ENCODE results near the gene RPS27L. TPM values are rescaled to one million over a fixed set of nuclear protein-coding genes. Genes with fewer than 3 reads are reported as not detected.

Gene RPS27L
- total RNA-seq, 1 experiment from 2014 or later, result 154 TPM

DNA sequence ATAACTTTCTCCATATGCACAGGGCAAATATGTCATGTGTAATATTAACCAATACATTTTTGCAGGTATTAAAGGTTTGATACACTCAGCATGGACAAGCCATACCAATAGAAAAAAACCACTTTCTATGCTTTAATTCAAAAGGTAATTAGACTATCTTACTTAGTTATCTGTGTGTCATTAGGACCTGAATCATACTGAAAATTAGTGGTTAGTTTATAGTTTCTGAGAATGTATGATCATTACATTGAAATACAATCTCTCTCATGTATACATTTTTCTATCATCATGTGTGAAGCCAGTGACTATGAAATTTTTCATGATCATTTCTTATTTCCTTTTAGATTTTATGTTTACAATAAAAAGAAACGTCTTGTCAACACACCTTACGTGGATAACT lies 16.3 kb downstream of the RPS27L start:
- TF ChIP-seq, protein P1, sequence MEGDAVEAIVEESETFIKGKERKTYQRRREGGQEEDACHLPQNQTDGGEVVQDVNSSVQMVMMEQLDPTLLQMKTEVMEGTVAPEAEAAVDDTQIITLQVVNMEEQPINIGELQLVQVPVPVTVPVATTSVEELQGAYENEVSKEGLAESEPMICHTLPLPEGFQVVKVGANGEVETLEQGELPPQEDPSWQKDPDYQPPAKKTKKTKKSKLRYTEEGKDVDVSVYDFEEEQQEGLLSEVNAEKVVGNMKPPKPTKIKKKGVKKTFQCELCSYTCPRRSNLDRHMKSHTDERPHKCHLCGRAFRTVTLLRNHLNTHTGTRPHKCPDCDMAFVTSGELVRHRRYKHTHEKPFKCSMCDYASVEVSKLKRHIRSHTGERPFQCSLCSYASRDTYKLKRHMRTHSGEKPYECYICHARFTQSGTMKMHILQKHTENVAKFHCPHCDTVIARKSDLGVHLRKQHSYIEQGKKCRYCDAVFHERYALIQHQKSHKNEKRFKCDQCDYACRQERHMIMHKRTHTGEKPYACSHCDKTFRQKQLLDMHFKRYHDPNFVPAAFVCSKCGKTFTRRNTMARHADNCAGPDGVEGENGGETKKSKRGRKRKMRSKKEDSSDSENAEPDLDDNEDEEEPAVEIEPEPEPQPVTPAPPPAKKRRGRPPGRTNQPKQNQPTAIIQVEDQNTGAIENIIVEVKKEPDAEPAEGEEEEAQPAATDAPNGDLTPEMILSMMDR (IDR thresholded peaks at IDR 0.05; ENCODE audit: unreplicated experiment), result no peak
- intact Hi-C loops (cut with micrococcal nuclease), result no loop called here
- CTCF ChIA-PET, result no interaction called here
- Mint-ChIP-seq H3K9me3 (ENCODE audit: unreplicated experiment) (no peaks in the 10 kb centered on the region), H3K4me1 (ENCODE audit: insufficient read depth, unreplicated experiment) (peaks cover 9% of the 10 kb centered on the region), H3K36me3 (ENCODE audit: insufficient read depth, unreplicated experiment) (peaks cover 19% of the 10 kb centered on the region), H3K4me3 (ENCODE audit: unreplicated experiment) (no peak overlapping the region), H3K27me3 (ENCODE audit: insufficient read depth, unreplicated experiment) (no peaks in the 10 kb centered on the region), H3K27ac (ENCODE audit: low read depth, unreplicated experiment) (no peak overlapping the region)
- no TSS peak for BruUV-seq (replicated peaks)
- no peak for DNase-seq (ENCODE audit: unreplicated experiment)
- POLR2A ChIA-PET, result no interaction called here

DNA sequence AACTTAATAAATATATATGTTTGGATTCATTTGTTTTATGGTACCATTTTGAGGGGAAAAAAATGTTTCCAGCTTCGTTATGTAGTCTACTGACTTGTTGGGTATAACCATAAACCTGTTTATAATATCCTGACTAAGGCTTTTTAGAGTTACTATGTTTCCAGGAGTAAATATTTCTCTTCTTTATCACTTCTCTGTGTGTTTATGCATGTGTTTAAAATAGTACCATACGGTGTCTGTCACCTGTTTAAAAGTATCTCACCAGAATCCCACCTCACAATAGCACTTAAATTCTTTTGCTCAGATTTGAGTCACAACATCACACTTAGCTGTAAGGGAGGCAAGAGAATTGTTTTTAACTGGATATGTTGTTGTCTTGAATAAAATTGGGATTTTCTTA lies 20.5 kb downstream of the RPS27L start:
- peaks cover 8% of the 10 kb centered on the region for H3K36me3 Mint-ChIP-seq (ENCODE audit: insufficient read depth, unreplicated experiment)
- intact Hi-C loops (cut with micrococcal nuclease), result no loop called here
- H3K9me3 Mint-ChIP-seq (ENCODE audit: unreplicated experiment), result no peaks in the 10 kb centered on the region
- TF ChIP-seq, protein P1 (IDR thresholded peaks at IDR 0.05; ENCODE audit: unreplicated experiment), result no peak
- ChIA-PET POLR2A (interaction anchor here (0.8 to 7.3 kb wide), 11 partner anchors 13 to 347 kb away, joined by 3 to 100 read pairs (median 6); partner anchors contain the start of genes APH1B, LACTB and RPS27L), CTCF (interaction anchor here (0.6 to 1.0 kb wide), 2 partner anchors 14 to 45 kb away, joined by 3 read pairs; no protein-coding TSS in a partner anchor)
- no peak overlapping the region for H3K4me3 Mint-ChIP-seq (ENCODE audit: unreplicated experiment)
- no peak for DNase-seq (ENCODE audit: unreplicated experiment)
- peaks cover 20% of the 10 kb centered on the region for H3K4me1 Mint-ChIP-seq (ENCODE audit: insufficient read depth, unreplicated experiment)
- BruUV-seq (replicated peaks), result no TSS peak
- no peaks in the 10 kb centered on the region for H3K27me3 Mint-ChIP-seq (ENCODE audit: insufficient read depth, unreplicated experiment)
- H3K27ac Mint-ChIP-seq (ENCODE audit: low read depth, unreplicated experiment), result peak overlapping the region; percentile 91

DNA sequence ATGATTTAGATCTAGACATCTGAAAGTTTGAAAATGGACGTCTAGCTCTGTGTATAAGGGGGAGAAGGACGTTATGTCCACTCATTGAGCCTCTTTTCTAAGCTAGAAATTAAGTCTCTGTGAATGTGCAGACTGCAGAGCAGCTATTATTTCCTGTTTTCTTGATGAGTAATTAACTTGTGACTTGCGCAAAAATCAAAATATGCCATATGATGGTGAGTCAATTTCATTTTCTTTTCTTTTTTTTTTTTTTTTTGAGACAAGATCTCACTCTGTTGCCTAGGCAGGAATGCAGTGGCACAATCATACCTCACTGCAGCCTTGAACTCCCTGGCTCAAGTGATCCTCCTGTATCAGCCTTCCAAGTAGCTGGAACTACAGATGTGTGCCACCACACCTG lies 21.5 kb downstream of the RPS27L start:
- Mint-ChIP-seq H3K9me3 (ENCODE audit: unreplicated experiment) (no peaks in the 10 kb centered on the region), H3K36me3 (ENCODE audit: insufficient read depth, unreplicated experiment) (peaks cover 17% of the 10 kb centered on the region), H3K4me1 (ENCODE audit: insufficient read depth, unreplicated experiment) (peaks cover 20% of the 10 kb centered on the region), H3K4me3 (ENCODE audit: unreplicated experiment) (no peak overlapping the region), H3K27me3 (ENCODE audit: insufficient read depth, unreplicated experiment) (no peaks in the 10 kb centered on the region), H3K27ac (ENCODE audit: low read depth, unreplicated experiment) (peak overlapping the region; percentile 91)
- intact Hi-C loops (cut with micrococcal nuclease), result no loop called here
- no TSS peak for BruUV-seq (replicated peaks)
- peak; percentile 79 for DNase-seq (ENCODE audit: unreplicated experiment)
- TF ChIP-seq, protein P1 (IDR thresholded peaks at IDR 0.05; ENCODE audit: unreplicated experiment), result no peak
- ChIA-PET POLR2A (interaction anchor here (0.8 to 7.3 kb wide), 15 partner anchors 10 to 1012 kb away, joined by 3 to 100 read pairs (median 6); partner anchors contain the start of genes APH1B, LACTB and RPS27L), CTCF (interaction anchor here (0.7 to 1.6 kb wide), 4 partner anchors 15 to 149 kb away, joined by 3 to 6 read pairs (median 5); no protein-coding TSS in a partner anchor)

DNA sequence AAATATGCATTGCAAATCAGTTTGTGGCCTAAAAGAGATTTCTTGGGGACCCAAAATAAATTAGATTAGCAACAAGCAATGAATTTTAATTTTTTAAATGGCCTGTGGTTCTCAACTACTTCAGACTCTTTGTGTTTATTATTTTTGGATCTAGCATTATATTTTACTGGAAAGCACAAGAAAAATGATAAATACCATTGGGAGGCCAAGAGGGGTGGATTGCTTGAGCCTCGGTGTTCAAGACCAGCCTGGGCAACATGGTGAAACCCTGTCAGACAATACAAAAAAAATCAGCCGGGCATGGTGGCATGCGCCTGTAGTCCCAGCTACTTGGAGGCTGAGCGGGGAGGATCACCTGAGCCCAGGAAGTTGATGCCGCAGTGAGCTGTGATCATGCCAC lies 22.0 kb downstream of the RPS27L start:
- intact Hi-C loops (cut with micrococcal nuclease), result no loop called here
- POLR2A ChIA-PET, result interaction anchor here (1.0 to 7.3 kb wide), 16 partner anchors 8 to 377 kb away, joined by 3 to 100 read pairs (median 6); partner anchors contain the start of genes APH1B, LACTB and RPS27L
- CTCF ChIA-PET, result interaction anchor here (0.7 to 1.6 kb wide), 5 partner anchors 15 to 149 kb away, joined by 3 to 6 read pairs (median 4); no protein-coding TSS in a partner anchor
- H3K27me3 Mint-ChIP-seq (ENCODE audit: insufficient read depth, unreplicated experiment), result no peaks in the 10 kb centered on the region
- TF ChIP-seq, protein P1 (IDR thresholded peaks at IDR 0.05; ENCODE audit: unreplicated experiment), result no peak
- no peaks in the 10 kb centered on the region for H3K9me3 Mint-ChIP-seq (ENCODE audit: unreplicated experiment)
- peaks cover 20% of the 10 kb centered on the region for H3K4me1 Mint-ChIP-seq (ENCODE audit: insufficient read depth, unreplicated experiment)
- peaks cover 22% of the 10 kb centered on the region for H3K36me3 Mint-ChIP-seq (ENCODE audit: insufficient read depth, unreplicated experiment)
- H3K4me3 Mint-ChIP-seq (ENCODE audit: unreplicated experiment), result no peak overlapping the region
- TSS peak; percentile 96 for BruUV-seq (replicated peaks)
- DNase-seq (ENCODE audit: unreplicated experiment), result no peak
- H3K27ac Mint-ChIP-seq (ENCODE audit: low read depth, unreplicated experiment), result peak overlapping the region; percentile 91
